ENCODE results near the gene CRB3.
A peak's percentile ranks its signal among the peaks of the same experiment; 100 is the strongest.
"Not testable (repeated sequence)": the region's sequence is repeated elsewhere in the genome, so short reads cannot be mapped to it uniquely, and the experiment has no call there.

CRB3 gene

DNA sequence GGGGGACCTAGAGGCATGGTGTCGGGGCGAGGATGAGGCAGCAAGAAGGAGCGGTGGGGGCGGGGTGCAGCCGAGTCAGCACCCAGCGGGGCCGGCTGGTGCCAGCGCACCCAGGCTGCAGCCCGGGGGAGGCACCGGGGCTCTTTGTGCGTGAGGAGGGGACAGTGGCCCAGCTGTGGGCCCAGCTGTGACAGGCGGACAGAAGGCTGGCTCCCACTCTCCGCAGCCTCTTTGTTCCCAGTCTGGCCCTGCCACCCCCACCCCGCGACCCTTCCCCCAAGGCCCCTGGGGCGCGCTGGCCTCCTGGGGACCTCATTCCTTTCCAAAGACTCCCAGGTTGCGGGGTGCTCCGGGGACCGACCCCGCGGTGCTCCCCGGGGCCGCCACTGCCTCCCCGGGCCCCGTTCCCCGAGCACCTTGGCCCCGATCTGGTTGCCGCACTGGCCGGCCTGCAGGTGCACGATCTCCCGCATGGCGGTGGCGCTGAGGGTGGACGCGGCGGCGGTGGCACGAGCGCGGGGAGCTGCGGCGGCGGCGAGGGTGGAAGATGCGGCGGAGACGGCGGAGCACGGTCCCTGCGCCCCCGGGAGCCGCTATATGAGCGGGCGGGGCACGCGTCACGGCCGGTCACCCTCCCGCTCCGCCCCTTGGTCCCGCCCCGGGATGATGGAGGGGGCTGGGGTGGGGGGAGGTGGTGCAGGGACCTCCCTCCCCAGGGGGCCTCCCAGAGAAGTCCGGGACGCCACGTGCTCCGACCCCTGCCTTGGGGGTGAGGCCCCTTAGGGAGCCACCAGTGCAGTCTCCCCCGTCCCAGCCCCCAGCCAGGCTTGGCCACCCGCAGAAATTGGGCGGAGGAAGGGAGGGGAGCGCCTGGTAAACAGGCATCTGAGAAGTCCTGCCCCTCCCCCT, 37.9 kb downstream of the CRB3 start, which contains the start of gene TUBB4A:
TUBB4A (minus strand) TSS at position 570 of the 909 bp plus-strand sequence; CDS start at position 473, 97 bp downstream.
- H3K4me1 ChIP-seq (ENCODE audit: insufficient read depth, low read length): no peaks in the 10 kb centered on the region
- H3K9ac ChIP-seq (ENCODE audit: low read depth, low read length): peak within 1 kb of the TSS; percentile 61; the same call in 1 of the 2 replicates
- peaks cover 27% of the 10 kb centered on the region for H3K27me3 ChIP-seq (ENCODE audit: insufficient read depth, low read length)
- H3K27ac ChIP-seq (ENCODE audit: low read length): no peak within 1 kb of the TSS
- no peaks in the 10 kb centered on the region for H3K36me3 ChIP-seq (ENCODE audit: insufficient read depth, low read depth, low read length)
- H3K4me3 ChIP-seq (ENCODE audit: low read length): peak within 1 kb of the TSS; percentile 63
- H3K9me3 ChIP-seq (ENCODE audit: insufficient read depth, low read depth, low read length): no peaks in the 10 kb centered on the region

GRCh38 chr19:6503407-6504201, 39.5 kb downstream of the CRB3 start:
- H3K4me1 ChIP-seq (ENCODE audit: insufficient read depth, low read length): no peaks in the 10 kb centered on the region
- no peak overlapping the region for H3K9ac ChIP-seq (ENCODE audit: low read depth, low read length)
- H3K27me3 ChIP-seq (ENCODE audit: insufficient read depth, low read length): peaks cover 27% of the 10 kb centered on the region

DNA sequence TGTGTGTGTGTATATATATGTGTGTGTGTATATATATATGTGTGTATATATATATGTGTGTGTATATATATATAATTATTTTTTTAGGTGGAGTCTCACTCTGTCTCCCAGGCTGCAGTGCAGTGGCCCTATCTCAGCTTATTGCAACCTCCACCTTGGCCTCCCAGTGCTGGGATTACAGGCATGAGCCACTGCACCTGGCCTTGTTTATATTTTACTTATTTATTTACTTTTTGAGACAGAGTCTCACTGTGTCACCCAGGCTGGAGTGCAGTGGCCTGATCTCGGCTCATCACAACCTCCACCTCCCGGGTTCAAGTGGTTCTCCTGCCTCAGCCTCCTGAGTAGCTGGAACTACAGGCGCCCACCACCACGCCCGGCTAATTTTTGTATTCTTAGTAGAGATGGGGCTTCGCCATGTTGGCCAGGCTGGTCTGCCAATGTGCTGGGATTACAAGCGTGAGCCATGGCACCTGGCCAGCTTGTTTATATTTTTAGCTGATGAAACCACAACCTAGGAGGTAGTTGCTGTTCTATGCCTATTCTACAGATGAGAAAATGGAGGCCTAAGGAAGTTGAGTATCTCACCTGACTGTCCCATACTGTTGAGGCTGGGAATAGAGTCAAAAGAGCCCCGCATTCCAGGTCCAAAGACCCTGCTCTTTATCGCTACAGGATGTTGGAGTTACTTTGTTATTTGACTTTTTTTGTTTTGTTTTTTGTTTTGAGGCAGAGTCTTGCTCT, 44.1 kb downstream of the CRB3 start:
- H3K4me1 ChIP-seq (ENCODE audit: insufficient read depth, low read length); H3K36me3 ChIP-seq (ENCODE audit: insufficient read depth, low read depth, low read length); H3K27ac ChIP-seq (ENCODE audit: low read length); H3K9me3 ChIP-seq (ENCODE audit: insufficient read depth, low read depth, low read length); H3K27me3 ChIP-seq (ENCODE audit: insufficient read depth, low read length); H3K9ac ChIP-seq (ENCODE audit: low read depth, low read length); H3K4me3 ChIP-seq (ENCODE audit: low read length): not testable (repeated sequence)

More at GRCh38 chr19:6503407-6504201, 39.5 kb downstream of the CRB3 start:
- no peak overlapping the region for H3K4me3 ChIP-seq (ENCODE audit: low read length)
- H3K36me3 ChIP-seq (ENCODE audit: insufficient read depth, low read depth, low read length): no peaks in the 10 kb centered on the region
- H3K9me3 ChIP-seq (ENCODE audit: insufficient read depth, low read depth, low read length): no peaks in the 10 kb centered on the region
- H3K27ac ChIP-seq (ENCODE audit: low read length): no peak overlapping the region

DNA sequence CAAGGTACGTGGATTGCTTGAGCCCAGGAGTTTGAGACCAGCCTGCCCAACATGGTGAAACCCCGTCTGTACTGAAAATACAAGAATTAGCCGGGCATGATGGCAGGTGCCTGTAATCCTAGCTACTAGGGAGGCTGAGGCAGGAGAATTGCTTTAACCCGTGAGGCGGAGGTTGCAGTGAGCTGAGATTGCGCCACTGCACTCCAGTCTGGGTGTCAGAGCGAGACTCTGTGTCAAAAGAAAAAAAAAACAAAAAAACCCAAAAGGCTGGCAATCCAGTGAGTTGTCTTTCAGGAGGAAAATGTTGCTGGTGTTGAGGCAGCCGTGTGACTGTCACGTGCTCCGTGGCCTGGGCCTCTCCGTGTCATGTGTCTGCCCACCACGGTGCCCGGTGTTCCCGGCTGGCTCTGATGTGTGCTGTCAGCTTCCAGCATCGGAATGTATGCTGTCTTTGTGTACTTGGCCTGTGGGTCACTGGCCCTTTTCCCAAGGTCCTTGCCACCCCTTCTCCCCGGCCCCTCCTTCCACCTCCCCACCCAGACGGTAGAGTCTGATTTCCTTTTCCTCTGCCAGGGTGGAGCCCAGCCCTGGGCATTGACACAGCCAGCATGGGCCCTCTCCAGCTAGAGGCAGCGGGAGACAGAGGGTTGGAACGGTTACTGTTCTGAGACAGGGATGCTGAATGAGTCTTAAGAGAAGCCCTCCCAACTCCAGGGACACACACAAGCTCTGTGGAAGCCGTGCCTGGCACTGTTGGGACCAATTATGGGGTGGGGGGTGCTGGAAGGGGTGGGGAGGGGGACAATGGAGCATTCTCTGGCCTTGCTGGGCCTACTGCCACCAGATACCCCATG, 45.3 kb downstream of the CRB3 start:
- Histone ChIP-seq H3K27me3 (ENCODE audit: insufficient read depth, low read length) (no peaks in the 10 kb centered on the region), H3K4me1 (ENCODE audit: insufficient read depth, low read length) (no peaks in the 10 kb centered on the region), H3K27ac (ENCODE audit: low read length) (no peak overlapping the region), H3K4me3 (ENCODE audit: low read length) (no peak overlapping the region), H3K36me3 (ENCODE audit: insufficient read depth, low read depth, low read length) (no peaks in the 10 kb centered on the region), H3K9ac (ENCODE audit: low read depth, low read length) (no peak overlapping the region), H3K9me3 (ENCODE audit: insufficient read depth, low read depth, low read length) (no peaks in the 10 kb centered on the region)

GRCh38 chr19:6510618-6511017, 46.5 kb downstream of the CRB3 start:
- no peaks in the 10 kb centered on the region for H3K9me3 ChIP-seq (ENCODE audit: insufficient read depth, low read depth, low read length)
- no peak overlapping the region for H3K27ac ChIP-seq (ENCODE audit: low read length)
- no peak overlapping the region for H3K4me3 ChIP-seq (ENCODE audit: low read length)
- no peaks in the 10 kb centered on the region for H3K4me1 ChIP-seq (ENCODE audit: insufficient read depth, low read length)
- no peak overlapping the region for H3K9ac ChIP-seq (ENCODE audit: low read depth, low read length)
- no peaks in the 10 kb centered on the region for H3K27me3 ChIP-seq (ENCODE audit: insufficient read depth, low read length)
- no peaks in the 10 kb centered on the region for H3K36me3 ChIP-seq (ENCODE audit: insufficient read depth, low read depth, low read length)

DNA sequence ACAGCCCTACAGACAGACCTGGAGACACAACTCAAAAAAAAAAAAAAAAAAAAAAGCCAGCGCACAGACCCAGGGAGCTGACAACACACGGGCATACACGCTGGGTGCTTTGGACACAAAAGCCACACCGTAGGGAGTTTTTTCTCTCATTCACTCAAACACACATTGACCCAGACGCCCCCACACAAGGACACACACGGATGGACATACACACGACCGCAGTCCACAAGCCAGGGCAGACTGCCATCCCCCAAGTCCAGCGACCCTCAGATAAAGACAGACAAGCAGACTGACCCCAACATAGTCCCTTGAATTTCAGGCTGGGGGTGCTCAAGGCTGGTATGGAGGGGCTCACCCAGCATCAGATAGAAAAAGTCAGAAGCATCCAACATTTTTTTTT, 50.0 kb downstream of the CRB3 start:
- no peak overlapping the region for H3K4me3 ChIP-seq (ENCODE audit: low read length)
- no peak overlapping the region for H3K9ac ChIP-seq (ENCODE audit: low read depth, low read length)
- H3K9me3 ChIP-seq (ENCODE audit: insufficient read depth, low read depth, low read length): no peaks in the 10 kb centered on the region
- H3K27me3 ChIP-seq (ENCODE audit: insufficient read depth, low read length): no peaks in the 10 kb centered on the region
- H3K36me3 ChIP-seq (ENCODE audit: insufficient read depth, low read depth, low read length): no peaks in the 10 kb centered on the region
- no peaks in the 10 kb centered on the region for H3K4me1 ChIP-seq (ENCODE audit: insufficient read depth, low read length)
- no peak overlapping the region for H3K27ac ChIP-seq (ENCODE audit: low read length)

DNA sequence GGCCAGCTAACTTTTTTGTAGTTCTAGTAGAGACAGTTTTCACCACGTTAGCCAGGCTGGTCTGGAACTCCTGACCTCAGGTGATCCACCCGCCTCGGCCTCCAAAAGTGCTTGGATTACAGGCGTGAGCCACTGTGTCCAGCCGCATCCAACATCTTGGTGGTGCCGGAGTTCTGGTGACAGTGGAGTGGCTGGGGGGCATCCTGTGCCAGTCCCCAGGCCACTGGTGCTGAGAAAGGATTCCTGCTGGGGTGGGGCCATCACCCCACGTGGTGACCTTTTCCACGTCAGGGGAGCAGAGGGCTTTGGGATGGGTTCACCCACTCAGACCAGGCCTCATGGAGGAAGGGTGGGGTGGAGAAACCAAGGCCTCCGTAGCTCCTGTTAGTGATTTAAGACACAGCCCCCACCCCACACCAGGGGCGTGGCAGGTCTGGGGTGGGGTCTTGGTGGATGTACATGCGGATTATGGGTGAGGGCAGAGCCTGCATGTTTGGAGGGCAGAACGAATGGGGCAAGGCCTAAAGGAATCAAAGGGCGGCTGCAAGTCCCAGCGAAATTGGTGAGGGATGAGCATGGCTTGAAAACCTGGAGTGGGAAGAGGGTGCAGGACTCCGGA, 51.0 kb downstream of the CRB3 start:
- Histone ChIP-seq H3K36me3 (ENCODE audit: insufficient read depth, low read depth, low read length) (no peaks in the 10 kb centered on the region), H3K9ac (ENCODE audit: low read depth, low read length) (no peak overlapping the region), H3K4me3 (ENCODE audit: low read length) (no peak overlapping the region), H3K27me3 (ENCODE audit: insufficient read depth, low read length) (no peaks in the 10 kb centered on the region), H3K4me1 (ENCODE audit: insufficient read depth, low read length) (no peaks in the 10 kb centered on the region), H3K9me3 (ENCODE audit: insufficient read depth, low read depth, low read length) (no peaks in the 10 kb centered on the region), H3K27ac (ENCODE audit: low read length) (no peak overlapping the region)

GRCh38 chr19:6516018-6516658, 52.1 kb downstream of the CRB3 start:
- Histone ChIP-seq H3K27ac (ENCODE audit: low read length) (no peak overlapping the region), H3K27me3 (ENCODE audit: insufficient read depth, low read length) (no peaks in the 10 kb centered on the region), H3K4me1 (ENCODE audit: insufficient read depth, low read length) (no peaks in the 10 kb centered on the region), H3K9ac (ENCODE audit: low read depth, low read length) (peak overlapping the region; percentile 8; the same call in 1 of the 2 replicates), H3K4me3 (ENCODE audit: low read length) (peak overlapping the region; percentile 80), H3K36me3 (ENCODE audit: insufficient read depth, low read depth, low read length) (no peaks in the 10 kb centered on the region), H3K9me3 (ENCODE audit: insufficient read depth, low read depth, low read length) (no peaks in the 10 kb centered on the region)

Data from iPS-20b (cell line).